NCI-H146 (cell line): ENCODE data around the gene CD82.

Experiments
- DNase-seq: peaks from one replicate; lab custom pipeline; 2025; lab: John Stamatoyannopoulos, UW

The CD82 gene

DNA sequence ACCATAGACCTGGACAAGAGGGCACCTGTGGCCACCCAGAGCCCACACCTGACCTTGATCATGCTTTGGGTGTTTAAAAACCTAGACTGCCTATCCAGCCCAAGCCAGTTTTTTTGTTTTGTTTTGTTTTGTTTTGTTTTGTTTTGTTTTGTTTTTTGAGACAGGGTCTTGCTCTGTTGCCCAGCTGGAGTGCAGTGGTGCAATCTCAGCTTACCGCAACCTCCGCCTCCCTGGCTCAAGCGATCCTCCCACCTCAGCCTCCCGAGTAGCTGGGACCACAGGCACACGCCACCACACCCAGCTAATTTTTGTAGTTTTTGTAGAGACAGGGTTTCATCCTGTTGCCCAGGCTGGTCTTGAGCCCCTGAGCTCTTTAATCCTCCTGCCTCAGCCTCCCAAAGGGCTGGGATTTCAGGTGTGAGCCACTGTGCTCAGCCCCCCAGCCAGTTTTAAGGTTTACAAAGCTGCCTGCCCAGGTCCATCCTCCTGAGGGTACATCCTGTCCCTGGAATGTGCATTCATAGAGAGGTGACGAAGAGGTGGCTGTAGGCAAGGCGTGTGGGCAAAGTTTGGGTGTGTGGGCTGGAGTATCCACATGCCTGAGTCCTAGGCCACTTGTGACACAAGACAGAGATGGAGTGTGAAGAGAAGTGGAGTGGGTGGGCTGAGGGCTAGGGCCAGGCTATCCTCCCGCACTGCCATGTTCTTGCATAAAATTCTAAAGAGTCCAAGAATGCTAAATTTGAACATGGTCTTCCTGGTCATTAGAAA lies 3.3 kb upstream of the CD82 start:
- DNase-seq = no peak

DNA sequence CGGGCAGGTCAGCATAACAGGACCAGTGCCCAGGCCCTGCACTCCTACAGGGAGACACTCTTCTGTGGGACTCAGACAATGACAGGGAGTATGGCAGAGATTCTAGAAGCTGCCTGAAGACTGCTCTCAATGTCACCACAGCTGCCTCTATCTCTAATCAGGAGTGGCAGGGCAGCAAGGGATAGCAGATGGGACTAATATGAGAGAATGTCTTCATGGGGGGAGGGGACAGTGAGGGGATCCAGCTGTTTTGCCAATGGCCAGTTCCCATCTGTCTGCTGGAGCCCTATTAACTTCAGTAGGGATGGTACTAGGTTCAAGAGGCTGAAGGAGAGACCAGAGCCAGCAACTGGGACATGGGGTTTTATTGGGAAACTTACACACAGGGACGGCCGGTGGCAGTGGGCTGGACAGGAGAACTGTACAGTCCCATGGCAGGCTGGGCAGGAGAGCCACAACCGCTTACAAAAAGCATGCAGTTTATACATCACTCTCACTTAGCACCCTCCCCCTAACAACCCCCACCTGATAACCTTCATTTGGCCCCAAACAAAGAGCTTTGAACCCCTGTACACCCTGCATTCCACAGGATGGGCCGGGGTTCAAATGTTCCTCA lies 2.5 kb upstream of the CD82 start:
- no peak for DNase-seq

DNA sequence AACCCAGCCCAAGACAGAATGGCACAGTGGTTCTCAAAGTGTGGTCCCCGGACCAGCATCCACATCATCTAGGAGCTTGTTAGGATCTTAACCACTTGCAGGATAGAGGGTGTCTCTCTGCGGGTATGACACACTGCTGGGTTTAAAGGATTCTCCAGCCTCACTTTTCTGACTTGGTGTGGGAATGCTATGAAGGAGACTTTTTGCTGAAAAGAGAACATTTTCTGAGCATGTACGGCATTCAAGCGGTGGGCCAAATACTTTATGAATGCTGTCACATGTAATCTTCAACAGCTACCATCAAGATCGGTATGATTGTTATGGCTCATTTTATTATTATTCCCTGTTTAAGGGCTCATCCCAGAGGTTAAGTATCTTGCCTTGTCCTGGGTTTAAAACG lies 1.8 kb upstream of the CD82 start:
- DNase-seq = no peak

DNA sequence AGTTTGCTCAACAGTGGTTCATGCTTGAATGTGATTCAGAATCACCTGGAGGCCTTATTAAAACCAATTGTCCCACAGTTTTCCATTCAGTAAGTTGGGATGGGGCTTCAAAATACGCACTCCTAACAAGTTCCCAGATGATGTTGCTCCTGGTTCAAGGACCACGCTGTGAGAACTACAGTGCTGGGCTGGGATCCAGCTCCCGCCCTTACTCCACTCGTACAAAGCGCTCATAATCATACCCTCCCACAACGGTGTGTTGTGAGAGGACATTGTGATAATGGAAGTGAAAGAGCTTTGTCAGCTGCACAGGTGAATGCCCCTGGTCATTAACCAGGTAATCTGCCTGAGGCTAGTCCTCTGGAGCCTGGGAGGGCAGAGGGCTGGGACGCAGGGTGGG lies 1.3 kb upstream of the CD82 start:
- peak; percentile 83 for DNase-seq

DNA sequence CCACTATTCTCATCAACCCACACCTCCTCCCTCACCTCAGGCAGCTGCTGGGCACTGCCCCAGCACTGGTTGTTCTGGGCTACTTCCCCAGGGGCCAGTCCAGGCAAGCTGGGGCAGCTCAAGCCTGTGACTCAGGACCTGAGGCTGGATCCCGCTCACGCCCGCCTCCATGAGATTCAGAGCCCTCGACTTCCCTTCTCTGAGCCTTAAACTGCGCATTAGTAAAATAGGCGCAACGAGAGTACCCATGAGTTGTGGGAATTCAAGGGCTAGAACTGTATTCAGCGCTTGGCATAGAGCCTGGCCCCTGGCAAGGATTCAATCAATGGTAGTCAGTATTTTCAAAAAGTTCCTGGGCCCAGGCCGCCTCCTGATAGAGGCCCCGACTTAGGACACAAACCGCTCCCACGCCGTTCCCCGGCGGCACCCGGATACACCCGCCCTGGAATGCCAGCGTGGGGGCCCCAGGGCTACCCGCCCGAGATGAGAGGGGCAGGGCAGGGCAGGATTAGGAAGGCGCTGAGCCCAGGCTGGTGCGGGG lies 723 bp upstream of the CD82 start:
- DNase-seq = peak; percentile 70

DNA sequence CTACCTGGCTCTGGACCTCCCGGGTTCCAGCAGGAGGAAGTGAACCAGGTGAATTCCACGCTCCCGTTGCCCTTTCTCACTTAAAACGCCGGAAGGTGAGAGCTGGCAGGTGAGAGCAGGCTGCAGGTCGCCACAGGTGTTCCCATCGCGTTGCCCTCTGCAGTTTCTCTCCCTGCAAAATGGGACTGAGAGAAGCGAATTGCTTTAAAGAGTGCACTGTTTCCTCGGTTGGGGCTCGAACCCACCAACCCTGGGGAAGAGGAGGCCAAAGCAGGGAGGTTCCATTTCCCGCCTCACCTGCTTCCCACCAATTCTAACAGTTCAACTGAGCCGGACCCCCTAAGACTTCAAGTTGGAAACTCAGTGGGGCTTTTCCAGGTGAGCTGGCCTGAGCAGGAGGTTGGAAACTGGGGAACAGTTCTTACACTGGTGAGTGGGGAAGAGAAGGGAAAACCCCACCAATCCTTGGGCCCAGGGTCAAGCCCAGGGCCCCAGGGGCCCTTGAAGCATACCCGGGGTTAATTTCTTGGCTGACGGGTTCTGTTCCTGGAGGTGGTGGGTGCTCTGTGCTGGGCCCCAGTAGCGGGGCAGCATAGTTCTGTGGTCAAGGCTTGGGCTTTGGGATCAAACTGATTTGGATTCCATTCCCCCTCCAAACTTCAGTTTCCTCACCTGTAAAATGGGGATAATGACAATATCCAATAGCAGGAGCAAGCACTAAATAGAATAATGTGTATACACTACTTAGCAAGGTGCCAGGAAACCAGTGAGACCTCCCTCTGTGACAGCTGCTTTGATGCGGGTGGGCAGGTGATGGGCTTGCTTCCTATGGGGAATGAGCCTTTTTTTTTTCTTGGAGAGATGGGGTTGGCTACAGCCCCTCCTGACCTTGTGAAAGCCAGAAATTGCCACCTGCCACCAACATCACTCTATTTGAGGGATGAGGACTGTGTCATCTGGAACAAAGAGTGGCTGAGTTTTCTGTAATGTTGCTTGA lies 788 bp downstream of the CD82 start:
- DNase-seq = peak; percentile 83

DNA sequence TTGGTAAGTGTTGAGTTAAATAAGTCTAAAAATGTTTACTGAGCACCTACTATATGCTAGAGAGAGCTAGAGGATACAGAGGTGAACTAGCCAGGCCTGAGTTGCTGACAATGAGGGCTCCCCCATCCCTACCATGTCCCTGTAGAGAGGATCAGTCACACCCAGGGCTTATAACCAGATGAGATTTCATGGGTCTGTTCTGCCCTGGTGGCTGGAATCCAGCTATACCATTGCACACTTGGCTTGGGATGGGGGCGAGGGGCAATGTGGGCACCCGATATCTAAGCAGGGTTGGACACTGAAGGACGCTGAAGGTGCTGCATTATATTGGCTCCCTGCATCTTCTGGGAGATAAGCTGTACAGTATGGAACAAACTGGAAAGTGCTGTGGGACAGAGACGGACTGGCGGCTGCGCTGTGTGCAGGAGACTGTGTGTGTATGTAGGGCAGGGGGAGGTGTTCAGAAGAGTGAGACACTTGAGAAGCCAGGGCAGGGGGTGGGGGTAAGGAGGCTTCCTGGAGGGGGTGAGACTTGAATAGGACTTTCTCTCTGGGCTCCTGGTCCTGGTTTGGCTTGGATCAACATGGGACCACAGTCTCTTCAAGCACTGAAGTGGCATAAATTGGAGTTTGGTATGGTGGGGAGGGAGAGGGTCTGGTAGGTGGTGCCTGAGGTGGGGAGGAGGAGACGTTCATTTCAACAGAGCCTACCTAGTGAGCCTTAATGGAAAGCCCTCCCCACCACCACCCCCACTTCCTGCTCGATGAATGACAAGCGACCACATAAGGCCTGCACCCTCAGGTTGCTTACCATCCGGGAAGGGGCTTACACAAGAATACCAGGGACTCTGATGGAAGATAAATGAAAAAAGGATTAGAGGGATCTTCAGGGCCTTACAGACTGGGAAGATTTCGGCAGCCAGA lies 1.8 kb downstream of the CD82 start:
- no peak for DNase-seq

DNA sequence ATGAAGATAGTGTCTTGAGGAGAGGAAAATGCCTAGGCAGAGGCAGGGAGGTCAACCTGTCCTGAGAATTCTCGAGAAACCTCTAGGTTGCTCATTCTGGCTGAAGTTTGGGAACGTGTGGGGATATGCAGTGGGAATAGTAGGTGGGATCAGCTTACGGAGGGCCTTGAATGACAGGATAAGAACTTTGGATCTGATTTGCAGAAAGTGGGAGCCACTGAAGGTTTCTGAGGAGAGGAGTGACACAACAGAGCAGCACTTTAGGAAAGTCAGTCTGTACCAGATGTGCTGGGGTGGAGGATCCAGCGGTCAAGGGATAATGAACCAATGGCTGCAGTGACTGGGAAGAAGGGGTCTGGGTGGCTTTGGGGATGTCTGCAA lies 2.4 kb downstream of the CD82 start:
- DNase-seq = no peak

DNA sequence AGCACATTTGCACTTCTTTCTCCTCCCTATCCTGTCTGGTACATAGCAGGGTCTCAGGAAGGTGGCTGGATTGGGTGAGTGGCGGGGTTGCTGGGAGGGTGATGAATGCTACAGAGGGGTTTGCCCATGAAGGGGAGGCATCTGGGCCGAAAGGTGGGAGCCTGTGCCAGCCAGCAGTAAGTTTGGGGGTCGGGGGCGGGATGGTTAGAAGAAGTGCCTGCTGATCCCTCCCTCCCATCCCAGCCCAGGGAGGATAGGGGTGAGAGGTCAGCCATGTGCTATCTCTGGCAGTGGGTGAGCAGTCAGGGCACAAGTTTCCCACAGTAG lies 2.8 kb downstream of the CD82 start:
- no peak for DNase-seq

DNA sequence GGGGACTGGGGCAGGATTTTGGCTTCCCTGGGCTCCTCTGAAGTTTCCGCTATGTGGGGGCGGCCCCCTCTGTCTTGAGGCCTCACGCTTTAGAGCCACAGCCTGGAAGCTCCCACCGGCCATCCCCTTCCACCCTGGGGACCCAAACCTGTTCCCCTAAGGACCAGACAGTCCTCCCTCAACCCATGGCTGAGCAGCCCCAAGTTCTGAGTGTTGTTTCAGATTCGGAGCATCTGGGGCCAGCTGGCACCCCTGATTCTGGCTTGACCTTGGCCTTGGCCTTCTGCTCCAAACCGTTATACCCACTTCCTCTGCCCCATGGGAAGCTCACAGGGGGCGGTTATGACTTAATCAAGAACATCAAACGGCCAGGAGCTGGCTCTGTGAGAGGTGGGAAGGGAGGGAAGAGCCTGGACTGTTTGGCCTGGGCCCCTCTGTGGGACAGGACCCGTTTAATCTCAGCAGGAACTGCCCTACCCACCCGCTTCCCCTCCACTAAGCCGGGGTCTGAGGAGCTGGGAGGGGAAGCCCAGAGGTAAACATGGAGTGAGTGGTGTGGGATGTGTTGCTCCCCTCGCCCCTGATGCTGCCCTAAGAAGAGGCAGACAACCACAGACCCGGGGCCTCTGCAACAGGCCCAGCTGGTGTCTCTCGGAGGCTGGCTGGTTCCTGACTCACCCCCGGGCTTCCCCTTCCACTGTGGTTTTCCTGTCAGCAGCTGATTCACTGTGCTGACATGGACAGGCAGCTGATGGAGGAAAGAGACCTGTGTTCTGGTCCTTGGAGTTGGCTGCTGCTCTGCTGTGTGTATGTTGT lies 3.4 kb downstream of the CD82 start:
- no peak for DNase-seq

DNA sequence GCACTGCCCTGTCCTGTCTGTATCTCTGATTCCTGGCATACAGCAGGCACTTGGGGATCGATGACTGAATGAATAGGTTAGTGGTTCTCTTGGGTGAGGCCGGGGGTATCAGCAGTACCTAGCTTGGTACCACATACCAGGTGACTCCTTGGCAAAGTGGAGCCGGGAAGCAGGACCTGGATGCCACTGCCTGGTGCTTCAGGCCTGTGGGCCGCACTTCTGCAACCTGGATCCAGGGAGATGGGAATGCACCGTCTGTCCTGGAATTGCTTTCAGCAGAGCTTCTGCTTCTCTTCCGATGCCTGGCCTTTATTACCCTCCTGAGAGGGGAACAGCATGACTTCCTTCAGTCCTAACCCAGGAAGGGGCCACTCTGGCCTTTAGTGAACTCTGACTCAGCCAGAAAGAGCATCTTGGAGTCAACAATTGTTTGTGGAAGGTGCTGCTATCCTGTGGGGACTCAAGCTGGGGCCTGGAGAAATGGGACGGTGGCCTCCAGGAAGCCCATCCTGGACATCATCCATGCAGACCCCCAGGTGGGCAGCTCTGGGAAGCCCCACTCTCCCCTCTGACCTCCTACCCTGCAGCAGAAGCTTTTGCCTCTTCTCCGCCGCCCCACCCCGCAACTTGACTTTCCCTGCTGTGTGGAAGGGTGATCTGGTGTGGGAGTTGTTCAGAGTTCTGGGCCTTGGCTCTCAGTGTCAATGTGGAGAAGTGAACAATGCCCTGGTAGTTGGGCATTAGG lies 5.1 kb downstream of the CD82 start:
- no peak for DNase-seq

DNA sequence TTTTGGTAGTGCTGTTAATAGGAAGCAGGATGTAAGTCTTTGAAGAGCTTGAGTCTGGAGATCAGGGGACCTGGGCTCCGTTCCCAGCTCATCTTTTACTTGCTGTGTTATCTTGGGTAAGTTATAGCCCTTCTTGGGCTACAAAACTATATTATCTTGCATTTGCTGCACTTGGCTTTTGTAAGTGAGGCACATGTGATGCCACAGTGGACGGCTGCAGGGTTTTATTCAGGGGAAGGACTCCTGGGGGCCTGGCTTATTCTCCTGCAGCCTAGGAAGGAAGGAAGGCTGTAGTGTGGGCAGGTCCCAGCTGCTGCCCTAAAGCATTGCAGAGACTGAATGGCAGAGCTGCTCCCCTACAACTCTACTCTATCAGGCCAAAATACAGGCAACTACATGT lies 6.4 kb downstream of the CD82 start:
- DNase-seq = no peak

DNA sequence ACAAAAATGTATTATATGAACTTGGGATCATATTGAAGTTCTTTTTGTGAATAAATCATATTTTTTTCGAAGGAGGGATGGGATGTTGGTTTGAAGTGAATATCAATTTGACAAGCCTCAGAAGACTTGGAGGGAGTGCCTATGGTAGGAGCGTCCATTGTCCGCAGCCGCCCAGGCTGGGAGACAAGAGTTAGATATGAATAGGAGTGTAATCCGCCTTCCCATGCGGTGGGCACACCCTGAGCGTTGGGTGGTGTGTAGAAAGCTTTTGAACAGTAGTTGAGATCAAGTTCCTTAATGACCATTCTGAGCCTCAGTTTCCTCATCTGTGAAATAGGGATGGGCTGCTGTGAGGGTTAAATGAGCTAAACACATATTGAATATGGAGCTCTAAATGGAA lies 7.0 kb downstream of the CD82 start:
- no peak for DNase-seq

DNA sequence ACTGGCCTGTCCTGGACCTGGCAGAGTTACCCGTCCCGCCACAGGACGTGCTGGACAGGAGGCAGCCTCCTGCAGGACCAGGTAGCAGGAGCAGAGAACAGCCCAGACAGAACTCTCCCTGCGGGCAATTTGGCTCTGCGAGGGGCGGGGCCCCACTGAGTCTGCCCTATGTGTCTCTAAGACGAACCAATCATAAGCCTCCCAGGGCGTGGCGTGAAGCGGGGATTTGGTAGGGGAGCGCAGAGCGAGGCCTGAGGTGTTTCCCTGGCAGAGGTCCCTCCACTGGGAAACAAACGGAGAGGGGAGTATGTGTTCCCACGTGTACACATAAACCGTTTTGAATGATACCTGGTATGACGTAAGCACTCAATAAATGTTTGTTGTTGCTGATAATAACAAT lies 7.4 kb downstream of the CD82 start:
- no peak for DNase-seq

DNA sequence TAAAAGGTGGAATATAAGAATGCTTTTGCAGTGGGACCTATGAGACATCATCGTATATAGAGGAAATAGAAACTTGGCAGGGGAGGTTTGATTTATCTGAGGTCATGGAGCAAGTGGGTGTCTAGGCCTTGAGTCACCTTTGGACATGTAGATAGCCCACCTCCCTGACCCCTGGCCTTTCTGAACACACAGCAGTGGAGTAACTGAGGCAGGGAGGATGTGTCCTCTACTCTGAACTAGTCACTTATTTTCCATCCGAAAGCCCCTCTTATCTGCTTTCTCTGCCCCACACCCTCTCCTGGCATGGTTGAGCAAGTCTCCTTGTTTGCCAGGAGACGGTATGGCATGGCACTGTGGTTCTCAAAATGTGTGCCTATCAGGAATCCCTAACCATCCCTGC lies 7.9 kb downstream of the CD82 start:
- DNase-seq = no peak

DNA sequence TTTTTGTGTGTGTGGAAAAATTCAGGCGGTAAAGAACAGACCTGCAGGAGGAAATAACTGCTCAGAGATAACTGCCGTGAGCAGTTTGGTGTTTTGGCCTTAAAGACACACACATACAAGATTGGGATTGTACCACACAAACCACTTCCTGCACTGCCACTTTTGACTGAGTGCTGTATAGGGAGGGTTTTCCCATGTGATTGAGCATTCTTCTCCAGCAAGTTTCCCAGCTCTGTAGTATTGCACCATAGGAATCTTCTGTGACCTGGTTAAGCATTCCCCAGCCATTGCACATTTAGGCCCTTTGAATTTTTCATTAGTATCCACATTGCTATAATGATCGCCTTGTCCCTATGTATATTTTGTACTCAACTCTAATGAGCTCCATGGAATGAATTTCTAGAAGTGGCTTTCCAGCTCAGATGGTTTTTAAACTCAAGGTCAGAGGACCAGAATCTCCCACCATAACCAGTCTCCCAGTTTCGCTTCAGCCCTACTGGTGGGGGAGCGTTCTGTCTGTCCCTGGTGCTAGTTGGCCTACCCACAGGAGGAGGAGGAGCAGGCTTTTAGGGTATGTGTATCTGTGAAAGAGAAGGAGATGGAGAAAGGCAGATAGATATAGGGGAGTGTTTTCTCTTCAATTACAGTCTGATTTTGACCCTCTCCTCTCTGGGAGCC lies 9.3 kb downstream of the CD82 start:
- no peak for DNase-seq

DNA sequence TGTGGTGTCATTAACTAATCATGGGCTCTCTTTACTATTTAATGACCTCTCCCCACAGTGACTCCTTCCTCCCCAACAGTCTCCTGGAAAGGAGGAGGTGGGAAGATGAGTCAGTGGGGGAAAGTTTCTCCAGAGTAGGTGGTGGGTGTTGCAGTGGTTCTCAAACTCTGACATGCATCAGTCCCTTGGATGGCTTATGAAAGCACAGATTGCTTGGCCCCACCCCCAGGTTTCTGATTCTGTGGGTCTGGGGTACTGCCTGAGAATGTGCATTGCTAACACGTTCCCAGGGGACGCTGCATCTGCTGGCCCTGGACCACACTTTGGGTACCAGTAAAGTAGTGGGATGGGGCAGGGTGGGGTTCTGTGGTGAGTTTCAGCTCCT lies 9.8 kb downstream of the CD82 start:
- no peak for DNase-seq

DNA sequence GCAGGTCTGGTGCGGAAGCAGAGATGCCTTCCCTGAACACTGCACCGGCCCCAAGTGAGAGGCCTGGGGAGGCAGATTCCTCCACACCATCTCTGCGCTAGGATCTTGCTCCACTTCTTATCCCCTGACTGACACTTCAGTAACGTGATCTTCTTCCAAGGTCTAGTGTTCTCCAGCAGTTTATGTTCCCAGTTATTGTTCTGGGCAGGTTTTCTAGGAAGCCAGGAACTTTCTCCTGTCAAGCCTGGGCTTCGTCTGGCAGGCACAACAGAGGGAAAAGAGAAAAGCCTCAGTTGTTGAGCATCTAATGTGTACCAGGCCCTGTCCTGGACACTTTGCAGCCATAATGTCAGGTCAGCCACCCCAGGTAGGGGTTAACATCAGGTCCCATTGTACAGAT lies 10.5 kb downstream of the CD82 start:
- no peak for DNase-seq

DNA sequence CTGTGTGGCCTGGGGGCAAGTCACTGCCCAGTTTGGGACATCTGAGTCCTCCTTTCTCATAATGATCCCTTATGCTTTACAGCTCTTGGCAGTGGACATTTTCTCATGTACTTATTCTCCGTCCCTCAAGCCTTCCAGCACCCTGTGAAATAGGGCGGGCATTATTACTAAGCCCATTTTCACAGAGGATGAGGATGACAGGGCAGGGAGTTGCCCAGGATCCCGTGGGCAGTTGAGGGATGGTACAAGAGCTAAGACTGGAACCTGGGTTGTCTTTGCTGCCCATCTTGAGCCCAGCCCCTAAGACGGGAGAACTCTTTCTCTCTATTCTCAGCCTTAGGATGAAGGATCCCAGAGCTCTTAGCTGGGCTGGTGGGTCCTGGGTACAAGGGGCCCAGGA lies 11.2 kb downstream of the CD82 start:
- DNase-seq = no peak
